Measurements from ENCODE around the gene IL17B.

The IL17B gene

GRCh38 chr5:149414405-149415065 lies 35.4 kb upstream of the IL17B start:
- DNase-seq, result no peak

- no peak for DNase-seq
These were observed 34.6 kb upstream of the IL17B start for GRCh38 chr5:149413477-149414210.

- no peak for DNase-seq
These were observed 33.8 kb upstream of the IL17B start for GRCh38 chr5:149412783-149413476.

DNA sequence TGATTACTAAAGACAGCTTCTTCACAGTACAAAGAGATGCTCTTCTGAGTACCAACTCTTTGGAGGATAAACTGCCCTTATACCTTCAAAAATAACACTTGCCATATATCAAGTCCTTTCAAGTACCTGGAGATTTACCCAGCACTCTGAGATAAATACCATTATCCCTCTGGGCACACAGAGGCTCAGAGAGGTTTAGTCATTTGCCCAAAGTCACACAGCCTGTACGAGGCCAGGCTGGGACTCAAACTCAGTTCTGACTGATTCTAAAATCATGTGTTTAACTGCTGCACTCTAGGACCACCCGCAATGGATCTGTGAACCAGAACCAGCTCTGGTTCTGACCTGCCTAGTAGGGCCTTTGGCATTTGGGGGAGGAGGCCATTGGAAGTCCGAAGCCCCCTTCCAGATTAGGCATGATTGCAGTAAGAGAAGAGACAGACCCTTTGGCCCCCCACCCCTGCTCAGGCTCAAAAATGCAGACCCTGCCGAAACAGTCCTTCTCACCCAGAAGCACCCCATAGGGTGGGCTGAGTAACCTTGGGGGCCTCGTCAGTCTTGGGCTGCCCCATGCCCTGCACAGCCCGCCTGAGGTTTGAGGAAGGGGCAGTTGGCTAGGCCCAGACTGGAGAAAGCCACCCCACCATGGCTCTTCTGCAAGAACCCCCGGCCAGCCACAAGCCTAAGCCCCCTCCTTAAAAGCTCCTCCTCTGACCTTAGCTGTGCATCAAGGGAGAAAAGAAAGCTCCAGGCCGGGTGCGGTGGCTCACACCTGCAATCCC lies 32.8 kb upstream of the IL17B start:
- no peak for DNase-seq

- no peak for DNase-seq
These were observed 31.8 kb upstream of the IL17B start for GRCh38 chr5:149410721-149411432.

GRCh38 chr5:149410071-149410470 lies 31.0 kb upstream of the IL17B start:
- DNase-seq, result no peak

GRCh38 chr5:149409268-149409948 lies 30.3 kb upstream of the IL17B start:
- no peak for DNase-seq

DNA sequence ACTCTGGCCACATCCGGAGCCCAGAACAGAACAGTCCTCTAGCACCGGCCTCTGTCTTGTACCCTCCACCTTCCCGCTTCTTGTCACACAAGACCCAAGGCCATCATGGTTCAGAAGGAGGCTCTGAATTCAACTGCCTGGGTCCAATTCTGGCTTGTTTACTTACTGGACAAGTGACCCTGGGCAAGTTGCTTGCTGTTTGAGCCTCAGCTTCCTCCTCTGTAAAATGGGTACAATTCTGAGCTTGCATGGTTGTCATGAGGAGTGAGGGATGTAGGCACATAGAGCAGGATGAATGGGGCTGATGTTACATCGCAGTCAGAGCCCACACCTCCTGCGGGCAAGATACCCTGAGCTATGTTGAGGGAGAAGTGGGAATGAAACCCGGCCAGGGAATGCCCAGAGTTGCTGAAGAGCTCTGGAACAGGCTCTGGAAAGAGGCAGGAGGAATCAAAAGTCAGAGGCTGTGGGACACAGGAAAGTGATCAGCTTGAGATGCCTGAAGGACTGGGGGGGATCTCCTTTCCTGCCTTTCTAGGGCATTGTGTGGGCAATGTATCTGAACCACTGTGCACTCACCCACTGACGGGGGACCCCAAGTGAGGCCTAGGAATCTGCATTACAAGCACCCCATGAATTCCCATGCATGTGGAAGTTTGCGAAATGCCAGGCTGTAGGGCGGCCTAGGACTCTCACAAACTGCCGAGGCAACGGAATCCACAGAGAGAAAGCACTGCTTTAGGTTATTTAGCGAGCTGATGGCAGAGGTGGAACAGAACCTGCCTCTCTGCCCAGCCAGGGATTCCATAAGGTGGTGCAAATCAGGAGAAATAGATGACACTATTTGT lies 29.4 kb upstream of the IL17B start:
- DNase-seq, result no peak

GRCh38 chr5:149407323-149408251 lies 28.5 kb upstream of the IL17B start:
- DNase-seq, result no peak

DNA sequence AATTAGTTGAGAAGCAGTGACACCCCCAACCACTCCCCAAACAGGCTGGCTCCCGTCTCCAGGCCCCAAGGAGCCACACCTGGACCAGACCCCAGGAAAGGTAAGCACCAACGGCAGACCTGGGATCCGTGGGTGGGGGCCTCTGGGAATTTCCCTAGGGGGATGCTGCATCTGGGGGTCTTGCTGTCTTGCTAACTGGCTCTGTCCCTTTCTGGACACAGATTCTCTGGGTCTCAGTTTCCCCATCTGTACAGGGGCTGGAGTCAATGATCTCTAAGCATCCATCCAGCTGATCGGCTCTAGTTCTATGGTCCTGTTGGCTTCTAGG lies 27.9 kb upstream of the IL17B start:
- DNase-seq, result no peak

- DNase-seq, result no peak
These were observed 27.3 kb upstream of the IL17B start for GRCh38 chr5:149406203-149406978.

GRCh38 chr5:149405550-149406202 lies 26.6 kb upstream of the IL17B start:
- DNase-seq, result no peak

DNA sequence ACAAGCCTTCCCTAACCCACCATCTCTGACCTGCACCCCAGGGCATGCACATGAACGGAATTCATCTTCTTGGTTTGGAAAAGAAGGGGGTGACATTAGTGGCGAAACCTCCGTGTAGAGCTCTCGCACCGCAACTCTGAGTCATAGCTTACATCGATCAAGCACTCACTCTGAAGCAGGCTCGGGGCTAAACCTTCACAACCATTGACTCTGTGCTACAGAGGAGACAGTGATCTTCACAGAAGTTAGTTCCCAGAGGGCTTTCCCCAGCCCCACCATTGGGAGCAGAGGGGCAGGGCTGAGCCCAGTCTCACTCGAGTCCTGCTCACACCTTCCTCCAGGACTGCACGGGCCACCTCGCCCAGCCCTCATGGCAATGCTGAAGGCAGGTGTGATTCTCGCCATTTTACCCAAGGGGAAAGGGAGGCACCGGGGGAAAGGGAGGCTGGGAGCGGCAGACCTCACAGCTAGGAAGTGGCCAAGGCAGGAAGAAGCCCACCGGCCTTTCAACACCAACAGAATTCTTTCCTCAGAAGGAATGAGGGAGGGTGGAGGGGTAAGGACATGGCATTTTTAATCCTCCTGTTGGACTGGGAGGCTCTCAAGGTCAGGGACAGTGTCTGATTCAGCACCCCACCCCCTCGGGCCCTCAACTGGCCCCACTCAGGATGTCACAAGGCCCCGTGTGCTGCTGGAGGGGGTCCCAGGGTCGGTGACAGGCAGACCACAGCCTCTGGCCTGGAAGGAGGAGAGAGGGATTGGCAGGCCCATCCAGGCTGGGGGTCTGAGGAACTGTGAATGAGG lies 25.9 kb upstream of the IL17B start:
- DNase-seq, result no peak

- DNase-seq, result no peak
These were observed 25.0 kb upstream of the IL17B start for GRCh38 chr5:149403923-149404745.

- no peak for DNase-seq
These were observed 23.2 kb upstream of the IL17B start for GRCh38 chr5:149402291-149402690.

DNA sequence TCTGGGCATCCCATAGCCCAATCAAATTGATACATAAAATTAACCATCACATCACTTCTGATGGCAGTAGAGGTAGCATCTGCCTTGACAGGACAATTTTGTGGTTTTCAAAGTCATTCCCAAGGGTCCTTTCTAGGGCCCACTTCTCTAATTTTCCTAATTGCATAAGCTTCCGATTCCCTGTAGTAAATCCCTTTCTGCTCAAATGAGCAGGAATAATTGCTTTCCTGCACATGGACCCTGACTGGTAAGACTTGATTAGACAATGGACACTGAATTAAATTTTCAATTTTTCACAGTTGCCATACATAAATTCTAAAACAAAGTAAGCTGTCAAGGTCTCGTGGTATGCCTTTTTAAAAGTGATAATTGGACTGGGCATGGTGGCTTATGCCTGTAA lies 22.0 kb upstream of the IL17B start:
- no peak for DNase-seq

GRCh38 chr5:149400304-149400703 lies 21.2 kb upstream of the IL17B start:
- no peak for DNase-seq

Data from activated CD4-positive, alpha-beta T cell treated with anti-CD3 and anti-CD28 coated beads for 1 hour (primary cell).